Gastrocnemius medialis (tissue), 4 donors: Measurements from ENCODE around the gene ANXA4. TPM values are rescaled to one million over a fixed set of nuclear protein-coding genes. Genes with fewer than 3 reads are reported as not detected.
A peak's percentile ranks its signal among the peaks of the same experiment; 100 is the strongest.
"Not testable (repeated sequence)": the region's sequence is repeated elsewhere in the genome, so short reads cannot be mapped to it uniquely, and the experiment has no call there.

ENCODE experiments used
- ATAC-seq, 2 donors: fragments of 150-250 bp; one replicate each; pipeline ENCODE4 v1.9.1; 2016
- DNase-seq, 2 donors: peaks; one replicate each; pipeline ENCODE4 v3.0.0-alpha.2; 2019
- H3K27ac ChIP-seq, 4 donors: fragments of 200-600 bp; sonication (generic); 1 replicate in 1 of 4; 2 replicates in 3 of 4; pipeline ENCODE4 v1.5.1; 2016 to 2018; ENCODE audit warnings: mild to moderate bottlenecking in 2 of 4, moderate library complexity in 1 of 4
- H3K27me3 ChIP-seq, 3 donors: fragments of 200-600 bp; sonication (generic) in 2 of 3; 1 replicate in 1 of 3; 2 replicates in 2 of 3; pipeline versions ENCODE4 v1.5.1 to v1.6.0; 2016 to 2019; ENCODE audit warnings: mild to moderate bottlenecking in 1 of 3, moderate library complexity in 1 of 3
- H3K36me3 ChIP-seq, 2 donors: fragments of 200-600 bp; sonication (generic) in 1 of 2; one replicate each; pipeline ENCODE4 v1.5.1; 2017 to 2018
- H3K4me1 ChIP-seq, 2 donors: fragments of 200-600 bp; sonication (generic) in 1 of 2; one replicate each; pipeline ENCODE4 v1.5.1; 2016 to 2017; ENCODE audit warnings: mild to moderate bottlenecking in 2 of 2
- H3K4me3 ChIP-seq, 4 donors: fragments of 200-600 bp; sonication (generic) in 3 of 4; 1 replicate in 1 of 4; 2 replicates in 3 of 4; pipeline ENCODE4 v1.5.1; 2016 to 2019; ENCODE audit warnings: mild to moderate bottlenecking in 2 of 4
- H3K9me3 ChIP-seq, 3 donors: fragments of 200-600 bp; sonication (generic) in 2 of 3; 1 replicate in 1 of 3; 2 replicates in 2 of 3; pipeline ENCODE4 v1.5.1; 2016 to 2019
- CTCF ChIP-seq, 5 experiments: fragments of 450-650 bp in 3 of 5; fragments of 200-600 bp in 2 of 5; sonication (generic) in 2 of 5; IDR thresholded peaks in 4 of 5; conservative IDR thresholded peaks in 1 of 5; 1 replicate in 4 of 5; 2 replicates in 1 of 5; pipeline ENCODE4 v1.5.1; 2016 to 2019; ENCODE audit warnings: antibody characterized with exemption in 5 of 5, mild to moderate bottlenecking in 3 of 5, moderate library complexity in 3 of 5
- POLR2A ChIP-seq, 2 donors: fragments of 450-650 bp; IDR thresholded peaks; one replicate each; pipeline ENCODE4 v1.6.1; 2017; ENCODE audit warnings: antibody characterized with exemption in 2 of 2, mild to moderate bottlenecking in 2 of 2, moderate library complexity in 2 of 2
- in situ Hi-C, 4 donors: fragments of 200-750 bp; cut with MboI; loops; one replicate each; pipeline versions ENCODE4 v1.15.0 to v1.8.0; 2017; ENCODE audit warnings: low sequenced_read_pairs in 4 of 4
- intact Hi-C: fragments of 100-400 bp; cut with DNase I; formaldehyde crosslinking; loops from one replicate; pipeline ENCODE4 v1.15.1; 2023; ENCODE audit warnings: low total_unique reads
- total RNA-seq, 4 donors: library from RNA; depleted of rRNA; stranded (reverse); fragments of >200 nt; gene quantifications; one replicate each; pipeline versions ENCODE4 v1.1.0 to v1.2.3, GENCODE V29; 2016

Gene ANXA4
- total RNA-seq, 4 donors from 2014 or later, result 10.7 to 17.0 (median 15.8) TPM

GRCh38 chr2:69714539-69715220, 27.3 kb upstream of the ANXA4 start:
- DNase-seq (peak; percentile 54 to 77), ATAC-seq (peak; percentile 91 to 96)
- H3K27me3 ChIP-seq, H3K36me3 ChIP-seq, H3K27ac ChIP-seq, H3K4me1 ChIP-seq, H3K9me3 ChIP-seq: not testable (repeated sequence)
- peak overlapping the region in 1 of 4 donors; percentile 21 for H3K4me3 ChIP-seq
- TF ChIP-seq CTCF (IDR thresholded peaks at IDR 0.05 in 4 of 5, conservative IDR thresholded peaks at IDR 0.05 in 1 of 5), result peak; percentile 74 to 83 (median 79)
- intact Hi-C loops (loop anchor here (1.0 to 5.0 kb wide), 2 partner anchors 72 to 155 kb away; partner anchors contain the start of gene AAK1), in situ Hi-C loops (loop anchor here (5.0 to 10.0 kb wide), 2 partner anchors 150 to 152 kb away; no protein-coding TSS in a partner anchor)

GRCh38 chr2:69715964-69716363, 26.0 kb upstream of the ANXA4 start:
- no peak for TF ChIP-seq CTCF (IDR thresholded peaks at IDR 0.05 in 4 of 5, conservative IDR thresholded peaks at IDR 0.05 in 1 of 5)
- TF ChIP-seq POLR2A (IDR thresholded peaks at IDR 0.05), result no peak
- no peaks in the 10 kb centered on the region for H3K4me1 ChIP-seq
- intact Hi-C loops (no loop called here), in situ Hi-C loops (loop anchor here in 1 of 4 donors (10.0 kb wide), 1 partner anchor 151 kb away; no protein-coding TSS in a partner anchor)
- ATAC-seq (no peak), DNase-seq (no peak)
- H3K36me3 ChIP-seq, result no peaks in the 10 kb centered on the region
- no peaks in the 10 kb centered on the region for H3K27me3 ChIP-seq
- no peak overlapping the region for H3K27ac ChIP-seq
- no peaks in the 10 kb centered on the region for H3K9me3 ChIP-seq
- no peak overlapping the region for H3K4me3 ChIP-seq

- Histone ChIP-seq H3K27me3 (no peaks in the 10 kb centered on the region), H3K4me1 (no peaks in the 10 kb centered on the region), H3K27ac (no peak overlapping the region), H3K36me3 (no peaks in the 10 kb centered on the region), H3K9me3 (no peaks in the 10 kb centered on the region), H3K4me3 (no peak overlapping the region)
- intact Hi-C loops, result no loop called here
- ATAC-seq (no peak), DNase-seq (no peak)
- in situ Hi-C loops, result loop anchor here in 1 of 4 donors (10.0 kb wide), 1 partner anchor 152 kb away; no protein-coding TSS in a partner anchor
- no peak for TF ChIP-seq POLR2A (IDR thresholded peaks at IDR 0.05)
- TF ChIP-seq CTCF (IDR thresholded peaks at IDR 0.05 in 4 of 5, conservative IDR thresholded peaks at IDR 0.05 in 1 of 5), result no peak
Measured at GRCh38 chr2:69716555-69717120, 25.3 kb upstream of the ANXA4 start.

- Histone ChIP-seq H3K27ac (no peak overlapping the region), H3K27me3 (no peaks in the 10 kb centered on the region), H3K4me1 (no peaks in the 10 kb centered on the region), H3K9me3 (no peaks in the 10 kb centered on the region), H3K4me3 (no peak overlapping the region), H3K36me3 (no peaks in the 10 kb centered on the region)
- in situ Hi-C loops, result loop anchor here in 1 of 4 donors (10.0 kb wide), 1 partner anchor 152 kb away; no protein-coding TSS in a partner anchor
- no peak for ATAC-seq
- TF ChIP-seq CTCF (IDR thresholded peaks at IDR 0.05 in 4 of 5, conservative IDR thresholded peaks at IDR 0.05 in 1 of 5) (no peak), POLR2A (IDR thresholded peaks at IDR 0.05) (no peak)
- DNase-seq, result no peak
- intact Hi-C loops, result no loop called here
Measured at GRCh38 chr2:69717186-69717585, 24.7 kb upstream of the ANXA4 start.
